Lung (tissue), 12 donors: ENCODE measurements around the gene EXOC4. TPM values are rescaled to one million over a fixed set of nuclear protein-coding genes. Genes with fewer than 3 reads are reported as not detected.

ENCODE experiments used
- ATAC-seq: fragments of 200-7000 bp; cut with Tn5 transposase; one replicate; pipeline ENCODE4 v1.9.1; 2020; ENCODE audit warnings: moderate number of reproducible peaks; ENCODE audit not compliant: insufficient read depth, low FRiP score
- DNase-seq, 3 donors: peaks; one replicate each; pipeline ENCODE4 v3.0.0-alpha.2; 2013 to 2017
- H3K27ac ChIP-seq, 2 donors: one replicate each; pipeline ENCODE4 v1.5.1; 2013; ENCODE audit warnings: mild to moderate bottlenecking in 2 of 2, moderate library complexity in 2 of 2, control low read depth in 1 of 2, inconsistent platforms in 1 of 2, low read depth in 1 of 2, low read length in 1 of 2
- H3K27me3 ChIP-seq, 3 donors: one replicate each; pipeline ENCODE4 v1.5.1; 2013; ENCODE audit warnings: low read length in 2 of 3; ENCODE audit not compliant: control insufficient read depth in 3 of 3, insufficient read depth in 3 of 3
- H3K36me3 ChIP-seq, 4 donors: one replicate each; pipeline ENCODE4 v1.5.1; 2013; ENCODE audit warnings: low read length in 4 of 4, mild to moderate bottlenecking in 1 of 4, moderate library complexity in 1 of 4; ENCODE audit not compliant: control insufficient read depth in 4 of 4, insufficient read depth in 4 of 4
- H3K4me1 ChIP-seq, 5 donors: one replicate each; pipeline ENCODE4 v1.5.1; 2013; ENCODE audit warnings: low read length in 5 of 5, mild to moderate bottlenecking in 2 of 5, moderate library complexity in 1 of 5; ENCODE audit not compliant: control insufficient read depth in 5 of 5, insufficient read depth in 5 of 5
- H3K4me3 ChIP-seq: one replicate; pipeline ENCODE4 v1.5.1; 2013; ENCODE audit warnings: mild to moderate bottlenecking, control low read depth, moderate library complexity
- H3K9ac ChIP-seq, 2 donors: one replicate each; pipeline ENCODE4 v1.5.1; 2013; ENCODE audit warnings: low read length in 2 of 2, control low read depth in 1 of 2; ENCODE audit not compliant: insufficient read depth in 1 of 2
- H3K9me3 ChIP-seq, 4 donors: one replicate each; pipeline ENCODE4 v1.5.1; 2013; ENCODE audit warnings: low read length in 3 of 4, mild to moderate bottlenecking in 1 of 4, moderate library complexity in 1 of 4; ENCODE audit not compliant: control insufficient read depth in 4 of 4, insufficient read depth in 3 of 4
- WGBS, 2 donors: extraction: QIAGEN DNeasy Blood & Tissue Kit; methylation state at CpG; one replicate each; pipeline ENCODE4 v1.1.7; 2013; 5-methylcytosine and 5-hydroxymethylcytosine counted together
- polyA plus RNA-seq, 2 donors: library from polyadenylated mRNA; stranded (reverse); fragments of 200-250 nt; gene quantifications; one replicate each; pipeline ENCODE4 v1.2.1, GENCODE V29; 2013
- total RNA-seq, 2 donors: library from RNA; depleted of rRNA in 1 of 2; stranded (reverse); fragments of >200 nt in 1 of 2; gene quantifications; one replicate each; pipeline ENCODE4 v1.2.1, GENCODE V29; 2014 to 2021
- TF ChIP-seq, protein P1 (sequence below): IDR thresholded peaks from 2 replicates; pipeline ENCODE4 v1.5.1; 2012; ENCODE audit warnings: mild to moderate bottlenecking; ENCODE audit errors: control extremely low read depth, extremely low read depth
- donor health status: control.
- donor health status: control.
- donor health status: Bipolar disorder and iron deficiency.
- donor health status: healthy.
- donor health status: DM: yes; HTN: yes; CAD: no.

EXOC4 gene
- total and polyA plus RNA-seq, 4 donors = 10.3 to 232 (median 47.4) TPM

GRCh38 chr7:134084488-134085144 is 831.7 kb downstream of the EXOC4 start:
- peaks cover 0 to 15% (median 0%) of the 10 kb centered on the region in 4 donors for H3K9me3 ChIP-seq
- ATAC-seq (no peak), DNase-seq (no peak)
- H3K4me3 ChIP-seq = no peak overlapping the region
- no peaks in the 10 kb centered on the region for H3K27me3 ChIP-seq
- H3K27ac ChIP-seq = no peak overlapping the region
- no peaks in the 10 kb centered on the region for H3K36me3 ChIP-seq
- no peak overlapping the region for H3K9ac ChIP-seq
- TF ChIP-seq, protein P1, sequence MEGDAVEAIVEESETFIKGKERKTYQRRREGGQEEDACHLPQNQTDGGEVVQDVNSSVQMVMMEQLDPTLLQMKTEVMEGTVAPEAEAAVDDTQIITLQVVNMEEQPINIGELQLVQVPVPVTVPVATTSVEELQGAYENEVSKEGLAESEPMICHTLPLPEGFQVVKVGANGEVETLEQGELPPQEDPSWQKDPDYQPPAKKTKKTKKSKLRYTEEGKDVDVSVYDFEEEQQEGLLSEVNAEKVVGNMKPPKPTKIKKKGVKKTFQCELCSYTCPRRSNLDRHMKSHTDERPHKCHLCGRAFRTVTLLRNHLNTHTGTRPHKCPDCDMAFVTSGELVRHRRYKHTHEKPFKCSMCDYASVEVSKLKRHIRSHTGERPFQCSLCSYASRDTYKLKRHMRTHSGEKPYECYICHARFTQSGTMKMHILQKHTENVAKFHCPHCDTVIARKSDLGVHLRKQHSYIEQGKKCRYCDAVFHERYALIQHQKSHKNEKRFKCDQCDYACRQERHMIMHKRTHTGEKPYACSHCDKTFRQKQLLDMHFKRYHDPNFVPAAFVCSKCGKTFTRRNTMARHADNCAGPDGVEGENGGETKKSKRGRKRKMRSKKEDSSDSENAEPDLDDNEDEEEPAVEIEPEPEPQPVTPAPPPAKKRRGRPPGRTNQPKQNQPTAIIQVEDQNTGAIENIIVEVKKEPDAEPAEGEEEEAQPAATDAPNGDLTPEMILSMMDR = no peak
- no peaks in the 10 kb centered on the region for H3K4me1 ChIP-seq
- WGBS, 2 donors = 43 to 72% methylated on average over 3 of the region's 3 CpGs

DNA sequence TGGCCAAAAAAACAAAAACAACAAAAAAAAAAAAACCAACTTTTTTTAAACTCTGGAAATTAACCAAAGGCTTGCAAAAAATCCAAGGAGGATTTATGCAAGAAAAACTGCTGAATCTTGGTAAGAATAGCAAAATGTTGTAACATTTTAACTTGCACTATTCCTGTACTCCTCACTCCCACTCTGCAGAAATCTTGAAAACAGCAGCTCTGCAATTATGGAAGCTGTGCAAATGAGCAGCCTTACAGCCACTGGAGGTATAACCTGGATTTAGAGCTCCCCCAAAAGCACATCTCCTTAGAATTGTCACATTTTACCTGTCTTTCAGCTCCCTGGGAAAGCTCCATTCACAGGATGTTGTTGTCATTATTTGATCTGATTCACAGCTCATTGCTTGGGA is 832.4 kb downstream of the EXOC4 start:
- no peaks in the 10 kb centered on the region for H3K4me1 ChIP-seq
- ATAC-seq (no peak), DNase-seq (no peak)
- no peak overlapping the region for H3K27ac ChIP-seq
- no peaks in the 10 kb centered on the region for H3K27me3 ChIP-seq
- no peak overlapping the region for H3K9ac ChIP-seq
- no peaks in the 10 kb centered on the region for H3K36me3 ChIP-seq
- TF ChIP-seq, protein P1 = no peak
- H3K4me3 ChIP-seq = no peak overlapping the region
- peaks cover 0 to 15% (median 0%) of the 10 kb centered on the region in 4 donors for H3K9me3 ChIP-seq

- H3K36me3 ChIP-seq = no peaks in the 10 kb centered on the region
- no peak overlapping the region for H3K9ac ChIP-seq
- TF ChIP-seq, protein P1 = no peak
- H3K27ac ChIP-seq = no peak overlapping the region
- no peak overlapping the region for H3K4me3 ChIP-seq
- H3K27me3 ChIP-seq = no peaks in the 10 kb centered on the region
- peaks cover 0 to 18% (median 0%) of the 10 kb centered on the region in 4 donors for H3K9me3 ChIP-seq
- no peak for ATAC-seq
- DNase-seq = no peak
- 89 to 92% methylated on average over 2 of the region's 2 CpGs for WGBS, 2 donors
- H3K4me1 ChIP-seq = no peaks in the 10 kb centered on the region
These were observed 834.3 kb downstream of the EXOC4 start for GRCh38 chr7:134086998-134087735.
